HEK293 (cell line): Measurements from ENCODE around the gene CRB3.
A peak's percentile ranks its signal among the peaks of the same experiment; 100 is the strongest.

ENCODE experiments used
- CTCF ChIA-PET: fragments of 350-600 bp; formaldehyde crosslinking; extraction: SDS; loops from one replicate; lab custom pipeline; 2021; ENCODE audit warnings: antibody characterized with exemption; lab: Yijun Ruan, JAX
- POLR2A ChIA-PET: fragments of 300-600 bp; formaldehyde crosslinking; extraction: SDS; loops from one replicate; lab custom pipeline; 2020; ENCODE audit warnings: antibody characterized with exemption, inconsistent platforms; lab: Yijun Ruan, JAX
- H3K27ac ChIP-seq: fragments of 200-500 bp; sonication (Bioruptor generic); 2 replicates; pipeline ENCODE4 v1.5.1; 2014; ENCODE audit warnings: low read depth, low read length, control low read depth, inconsistent platforms; ENCODE audit errors: extremely low read depth
- H3K36me3 ChIP-seq, 2 experiments: fragments of 200-500 bp in 1 of 2; sonication (Bioruptor generic) in 1 of 2; 1 replicate in 1 of 2; 2 replicates in 1 of 2; pipeline ENCODE4 v1.5.1; 2014 to 2017; ENCODE audit warnings: inconsistent platforms in 2 of 2, low read length in 2 of 2; ENCODE audit not compliant: control insufficient read depth in 2 of 2, insufficient read depth in 1 of 2
- H3K4me1 ChIP-seq: fragments of 200-500 bp; sonication (Bioruptor generic); 2 replicates; pipeline ENCODE4 v1.5.1; 2014; ENCODE audit warnings: mild to moderate bottlenecking, low read length, inconsistent platforms; ENCODE audit not compliant: control insufficient read depth, insufficient read depth
- H3K4me3 ChIP-seq: 2 replicates; pipeline ENCODE4 v1.5.1; 2011; ENCODE audit warnings: low read depth, mild to moderate bottlenecking, control low read depth, low read length, moderate library complexity
- H3K9me3 ChIP-seq: fragments of 200-500 bp; sonication (Bioruptor generic); 2 replicates; pipeline ENCODE4 v1.5.1; 2014; ENCODE audit warnings: low read depth, low read length, inconsistent platforms; ENCODE audit not compliant: control insufficient read depth, insufficient read depth
- KLF1 ChIP-seq: fragments of 450-650 bp; formaldehyde crosslinking; IDR thresholded peaks from 2 replicates; pipeline ENCODE4 v1.5.1; 2016; ENCODE audit warnings: missing biosample characterization, missing genetic modification characterization
- REST ChIP-seq: fragments of 450-650 bp; formaldehyde crosslinking; IDR thresholded peaks from 2 replicates; pipeline ENCODE4 v1.5.1; 2016; ENCODE audit warnings: missing biosample characterization, missing genetic modification characterization
- ZBTB8A ChIP-seq: fragments of 450-650 bp; formaldehyde crosslinking; IDR thresholded peaks from 2 replicates; pipeline ENCODE4 v1.5.1; 2016; ENCODE audit warnings: missing biosample characterization, missing genetic modification characterization
- TF ChIP-seq, protein P1 (sequence below): fragments of 450-650 bp; formaldehyde crosslinking; IDR thresholded peaks from 2 replicates; pipeline ENCODE4 v1.5.1; 2017; ENCODE audit warnings: missing biosample characterization, missing genetic modification characterization
- TF ChIP-seq, protein P2 (sequence below): fragments of 450-650 bp; formaldehyde crosslinking; IDR thresholded peaks from 2 replicates; pipeline ENCODE4 v1.5.1; 2016; ENCODE audit warnings: missing biosample characterization, missing genetic modification characterization
- TF ChIP-seq, protein P3 (sequence below): fragments of 450-650 bp; formaldehyde crosslinking; IDR thresholded peaks from 2 replicates; pipeline ENCODE4 v1.5.1; 2016; ENCODE audit warnings: missing biosample characterization, missing genetic modification characterization
- TF ChIP-seq, protein P4 (sequence below): fragments of 450-650 bp; formaldehyde crosslinking; IDR thresholded peaks from 2 replicates; pipeline ENCODE4 v1.5.1; 2016; ENCODE audit warnings: missing biosample characterization, missing genetic modification characterization

The CRB3 gene

GRCh38 chr19:6514089-6514488, 50.0 kb downstream of the CRB3 start:
- H3K27ac ChIP-seq, result no peak overlapping the region
- CTCF ChIA-PET, result no interaction called here
- H3K4me1 ChIP-seq, result no peaks in the 10 kb centered on the region
- no peaks in the 10 kb centered on the region for H3K9me3 ChIP-seq
- H3K4me3 ChIP-seq, result no peak overlapping the region
- TF ChIP-seq, protein P1, sequence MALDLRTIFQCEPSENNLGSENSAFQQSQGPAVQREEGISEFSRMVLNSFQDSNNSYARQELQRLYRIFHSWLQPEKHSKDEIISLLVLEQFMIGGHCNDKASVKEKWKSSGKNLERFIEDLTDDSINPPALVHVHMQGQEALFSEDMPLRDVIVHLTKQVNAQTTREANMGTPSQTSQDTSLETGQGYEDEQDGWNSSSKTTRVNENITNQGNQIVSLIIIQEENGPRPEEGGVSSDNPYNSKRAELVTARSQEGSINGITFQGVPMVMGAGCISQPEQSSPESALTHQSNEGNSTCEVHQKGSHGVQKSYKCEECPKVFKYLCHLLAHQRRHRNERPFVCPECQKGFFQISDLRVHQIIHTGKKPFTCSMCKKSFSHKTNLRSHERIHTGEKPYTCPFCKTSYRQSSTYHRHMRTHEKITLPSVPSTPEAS (tag by site-specific recombination), result no peak
- TF ChIP-seq, protein P2, sequence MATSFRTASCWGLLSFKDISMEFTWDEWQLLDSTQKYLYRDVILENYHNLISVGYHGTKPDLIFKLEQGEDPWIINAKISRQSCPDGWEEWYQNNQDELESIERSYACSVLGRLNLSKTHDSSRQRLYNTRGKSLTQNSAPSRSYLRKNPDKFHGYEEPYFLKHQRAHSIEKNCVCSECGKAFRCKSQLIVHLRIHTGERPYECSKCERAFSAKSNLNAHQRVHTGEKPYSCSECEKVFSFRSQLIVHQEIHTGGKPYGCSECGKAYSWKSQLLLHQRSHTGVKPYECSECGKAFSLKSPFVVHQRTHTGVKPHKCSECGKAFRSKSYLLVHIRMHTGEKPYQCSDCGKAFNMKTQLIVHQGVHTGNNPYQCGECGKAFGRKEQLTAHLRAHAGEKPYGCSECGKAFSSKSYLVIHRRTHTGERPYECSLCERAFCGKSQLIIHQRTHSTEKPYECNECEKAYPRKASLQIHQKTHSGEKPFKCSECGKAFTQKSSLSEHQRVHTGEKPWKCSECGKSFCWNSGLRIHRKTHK (tag by site-specific recombination), result no peak
- TF ChIP-seq, protein P3, sequence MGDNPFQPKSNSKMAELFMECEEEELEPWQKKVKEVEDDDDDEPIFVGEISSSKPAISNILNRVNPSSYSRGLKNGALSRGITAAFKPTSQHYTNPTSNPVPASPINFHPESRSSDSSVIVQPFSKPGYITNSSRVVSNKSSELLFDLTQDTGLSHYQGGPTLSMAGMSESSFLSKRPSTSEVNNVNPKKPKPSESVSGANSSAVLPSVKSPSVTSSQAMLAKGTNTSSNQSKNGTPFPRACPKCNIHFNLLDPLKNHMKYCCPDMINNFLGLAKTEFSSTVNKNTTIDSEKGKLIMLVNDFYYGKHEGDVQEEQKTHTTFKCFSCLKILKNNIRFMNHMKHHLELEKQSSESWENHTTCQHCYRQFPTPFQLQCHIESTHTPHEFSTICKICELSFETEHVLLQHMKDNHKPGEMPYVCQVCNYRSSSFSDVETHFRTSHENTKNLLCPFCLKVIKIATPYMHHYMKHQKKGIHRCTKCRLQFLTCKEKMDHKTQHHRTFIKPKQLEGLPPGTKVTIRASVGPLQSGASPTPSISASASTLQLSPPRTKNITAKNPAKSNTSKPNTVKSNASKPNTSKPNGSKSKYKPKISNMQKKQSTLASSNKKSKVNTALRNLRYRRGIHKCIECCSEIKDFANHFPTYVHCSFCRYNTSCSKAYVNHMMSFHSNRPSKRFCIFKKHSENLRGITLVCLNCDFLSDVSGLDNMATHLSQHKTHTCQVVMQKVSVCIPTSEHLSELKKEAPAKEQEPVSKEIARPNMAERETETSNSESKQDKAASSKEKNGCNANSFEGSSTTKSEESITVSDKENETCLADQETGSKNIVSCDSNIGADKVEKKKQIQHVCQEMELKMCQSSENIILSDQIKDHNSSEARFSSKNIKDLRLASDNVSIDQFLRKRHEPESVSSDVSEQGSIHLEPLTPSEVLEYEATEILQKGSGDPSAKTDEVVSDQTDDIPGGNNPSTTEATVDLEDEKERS (tag by site-specific recombination), result no peak
- TF ChIP-seq, protein P4, sequence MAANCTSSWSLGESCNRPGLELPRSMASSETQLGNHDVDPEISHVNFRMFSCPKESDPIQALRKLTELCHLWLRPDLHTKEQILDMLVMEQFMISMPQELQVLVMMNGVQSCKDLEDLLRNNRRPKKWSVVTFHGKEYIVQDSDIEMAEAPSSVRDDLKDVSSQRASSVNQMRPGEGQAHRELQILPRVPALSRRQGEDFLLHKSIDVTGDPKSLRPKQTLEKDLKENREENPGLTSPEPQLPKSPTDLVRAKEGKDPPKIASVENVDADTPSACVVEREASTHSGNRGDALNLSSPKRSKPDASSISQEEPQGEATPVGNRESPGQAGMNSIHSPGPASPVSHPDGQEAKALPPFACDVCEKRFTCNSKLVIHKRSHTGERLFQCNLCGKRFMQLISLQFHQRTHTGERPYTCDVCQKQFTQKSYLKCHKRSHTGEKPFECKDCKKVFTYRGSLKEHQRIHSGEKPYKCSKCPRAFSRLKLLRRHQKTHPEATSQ (tag by site-specific recombination), result no peak
- no peak for TF ChIP-seq ZBTB8A (tag by site-specific recombination)
- POLR2A ChIA-PET, result no interaction called here
- H3K36me3 ChIP-seq, result no peaks in the 10 kb centered on the region

DNA sequence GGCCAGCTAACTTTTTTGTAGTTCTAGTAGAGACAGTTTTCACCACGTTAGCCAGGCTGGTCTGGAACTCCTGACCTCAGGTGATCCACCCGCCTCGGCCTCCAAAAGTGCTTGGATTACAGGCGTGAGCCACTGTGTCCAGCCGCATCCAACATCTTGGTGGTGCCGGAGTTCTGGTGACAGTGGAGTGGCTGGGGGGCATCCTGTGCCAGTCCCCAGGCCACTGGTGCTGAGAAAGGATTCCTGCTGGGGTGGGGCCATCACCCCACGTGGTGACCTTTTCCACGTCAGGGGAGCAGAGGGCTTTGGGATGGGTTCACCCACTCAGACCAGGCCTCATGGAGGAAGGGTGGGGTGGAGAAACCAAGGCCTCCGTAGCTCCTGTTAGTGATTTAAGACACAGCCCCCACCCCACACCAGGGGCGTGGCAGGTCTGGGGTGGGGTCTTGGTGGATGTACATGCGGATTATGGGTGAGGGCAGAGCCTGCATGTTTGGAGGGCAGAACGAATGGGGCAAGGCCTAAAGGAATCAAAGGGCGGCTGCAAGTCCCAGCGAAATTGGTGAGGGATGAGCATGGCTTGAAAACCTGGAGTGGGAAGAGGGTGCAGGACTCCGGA, 51.0 kb downstream of the CRB3 start:
- no peak for TF ChIP-seq REST (tag by site-specific recombination)
- TF ChIP-seq KLF1 (tag by site-specific recombination), result peak; percentile 73
- H3K4me1 ChIP-seq, result no peaks in the 10 kb centered on the region
- CTCF ChIA-PET, result no interaction called here
- H3K36me3 ChIP-seq, result no peaks in the 10 kb centered on the region
- H3K27ac ChIP-seq, result no peak overlapping the region
- POLR2A ChIA-PET, result no interaction called here
- no peak overlapping the region for H3K4me3 ChIP-seq
- H3K9me3 ChIP-seq, result no peaks in the 10 kb centered on the region
